Ureter (tissue), 1 donor: Measurements from ENCODE around the gene RPSA. TPM values are rescaled to one million over a fixed set of nuclear protein-coding genes. Genes with fewer than 3 reads are reported as not detected.
"Not testable (repeated sequence)": the region's sequence is repeated elsewhere in the genome, so short reads cannot be mapped to it uniquely, and the experiment has no call there.

ENCODE experiments used
- DNase-seq: peaks from one replicate; pipeline ENCODE4 v3.0.0-alpha.2; 2020; ENCODE audit warnings: low spot score
- total RNA-seq: library from RNA; stranded (reverse); gene quantifications from one replicate; pipeline ENCODE4 v1.2.4, GENCODE V29; 2023
- donor health status: DM: yes; HTN: yes; CAD: no.

The RPSA gene
- total RNA-seq, 1 donor from 2014 or later: 1,330 TPM

DNA sequence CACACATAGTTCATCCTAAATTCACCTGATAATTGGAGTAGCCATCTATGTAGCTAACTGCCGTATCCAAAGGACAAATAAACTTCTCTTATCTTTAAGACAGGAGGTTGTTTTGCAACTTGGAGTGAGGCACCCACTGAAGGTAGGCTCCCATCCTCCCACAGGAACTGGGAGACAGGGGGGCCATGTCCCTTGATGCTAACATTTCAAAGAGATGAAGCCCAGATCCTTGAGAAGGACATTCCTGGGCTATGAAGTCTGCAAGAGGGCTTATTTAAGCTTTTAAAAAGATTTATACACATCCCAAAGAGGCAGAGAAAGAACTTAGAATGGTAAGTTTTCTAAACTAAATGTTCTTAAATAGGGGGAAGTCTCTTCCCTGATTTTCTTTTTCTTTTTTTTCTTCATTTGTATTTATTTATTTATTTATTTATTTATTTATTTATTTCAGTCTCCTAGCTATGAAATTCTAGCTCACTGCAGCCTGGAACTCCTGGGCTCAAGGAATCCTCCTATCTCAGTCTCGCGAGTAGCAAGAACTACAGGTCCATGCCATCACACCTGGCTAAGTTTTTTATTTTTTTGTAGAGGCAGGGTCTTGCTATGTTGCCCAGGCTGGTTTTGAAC is 48.2 kb downstream of the RPSA start:
- no peak for DNase-seq

DNA sequence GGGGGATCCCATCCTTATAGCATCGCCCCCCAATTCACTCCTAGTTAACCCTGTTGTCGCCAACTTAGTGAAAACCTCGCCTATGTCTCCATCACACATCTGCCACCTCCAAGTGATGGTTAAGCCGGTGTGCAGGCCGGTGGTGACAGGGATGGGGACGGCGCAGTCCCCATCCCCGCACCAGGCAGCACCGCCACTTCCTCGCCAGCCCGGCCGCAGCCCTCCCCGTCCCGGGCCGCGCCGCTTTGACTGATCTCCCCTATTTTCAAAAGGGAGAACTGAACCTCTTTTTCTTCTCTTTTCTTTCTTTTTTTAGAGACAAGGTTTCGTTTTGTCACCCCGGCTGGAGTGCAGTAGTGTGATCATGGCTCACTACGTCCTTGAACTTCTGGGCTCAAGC is 49.6 kb downstream of the RPSA start:
- no peak for DNase-seq

DNA sequence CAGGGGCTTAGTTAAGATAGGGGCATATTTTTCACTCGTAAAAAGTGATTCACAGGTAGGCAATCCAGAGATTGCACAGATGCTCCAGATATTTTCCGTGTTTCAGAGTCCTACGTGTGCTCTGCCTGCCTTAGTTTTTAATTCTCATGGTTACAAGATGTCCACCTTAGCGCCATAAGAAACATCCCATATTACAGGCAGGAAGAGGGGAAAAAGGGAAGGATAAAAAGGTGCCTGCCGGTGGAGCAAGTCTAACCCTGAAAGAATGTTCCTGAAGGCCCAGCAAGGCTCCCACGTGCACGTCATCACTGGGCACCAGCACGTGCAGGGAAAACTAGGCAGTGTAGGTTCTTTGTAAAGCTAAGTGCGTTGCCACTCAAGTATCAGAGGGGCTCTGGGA is 50.8 kb downstream of the RPSA start:
- DNase-seq: no peak

DNA sequence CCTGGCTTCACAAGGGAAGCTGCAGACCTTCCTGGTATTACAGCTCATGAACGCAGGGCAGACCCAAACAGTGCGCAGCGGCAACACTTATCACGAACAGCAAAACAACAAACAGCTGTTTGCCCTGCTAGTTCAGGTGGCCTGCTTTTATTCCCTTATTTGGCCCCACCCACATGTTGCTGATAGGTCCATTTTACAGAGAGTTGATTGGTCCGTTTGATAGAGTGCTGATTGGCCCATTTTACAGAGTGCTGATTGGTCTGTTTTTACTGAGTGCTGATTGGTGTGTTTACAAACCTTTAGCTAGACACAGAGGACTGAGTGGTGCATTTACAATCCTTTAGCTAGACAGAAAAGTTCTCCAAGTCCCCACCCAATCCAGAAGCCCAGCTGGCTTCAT is 52.1 kb downstream of the RPSA start:
- DNase-seq: not testable (repeated sequence)

DNA sequence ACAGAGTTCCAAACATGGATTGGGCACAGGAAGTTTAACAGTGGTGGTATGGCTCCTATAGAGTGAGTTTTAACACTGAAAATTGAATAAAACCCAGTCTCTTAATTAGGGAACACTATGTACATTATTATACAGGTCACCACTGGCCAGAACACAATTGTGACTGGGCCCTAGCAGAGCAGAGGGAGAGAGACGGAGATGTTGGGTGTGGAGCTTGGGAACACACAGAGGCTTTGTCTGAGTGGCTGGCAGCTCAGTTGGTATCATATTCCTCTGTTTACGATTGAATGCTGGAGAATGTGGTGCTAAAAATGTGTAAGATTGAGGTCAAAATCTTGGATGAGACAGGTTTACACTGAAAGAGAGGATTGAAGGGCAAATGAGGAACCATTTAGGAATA is 54.2 kb downstream of the RPSA start:
- DNase-seq: no peak

Other genes starting within 250 kb of the RPSA start
- gene XIRP1, start 214.1 kb upstream of the RPSA start, total RNA-seq: 0.13 TPM
- gene CX3CR1, start 126.7 kb upstream of the RPSA start, total RNA-seq: 1.5 TPM
- not detected for gene CCR8, start 77.0 kb upstream of the RPSA start, total RNA-seq
- 36.0 TPM for gene SLC25A38, start 23.4 kb upstream of the RPSA start, total RNA-seq
- not detected for gene MOBP, start 61.0 kb downstream of the RPSA start, total RNA-seq